Measurements from ENCODE around the gene NINJ1.

- no peak for TF ChIP-seq RCOR1 (IDR thresholded peaks at IDR 0.05; ENCODE audit: insufficient replicate concordance, low read length)
- no peak for TF ChIP-seq POLR2A (IDR thresholded peaks at IDR 0.05; ENCODE audit: low read depth, low read length)
- TF ChIP-seq, protein P1, sequence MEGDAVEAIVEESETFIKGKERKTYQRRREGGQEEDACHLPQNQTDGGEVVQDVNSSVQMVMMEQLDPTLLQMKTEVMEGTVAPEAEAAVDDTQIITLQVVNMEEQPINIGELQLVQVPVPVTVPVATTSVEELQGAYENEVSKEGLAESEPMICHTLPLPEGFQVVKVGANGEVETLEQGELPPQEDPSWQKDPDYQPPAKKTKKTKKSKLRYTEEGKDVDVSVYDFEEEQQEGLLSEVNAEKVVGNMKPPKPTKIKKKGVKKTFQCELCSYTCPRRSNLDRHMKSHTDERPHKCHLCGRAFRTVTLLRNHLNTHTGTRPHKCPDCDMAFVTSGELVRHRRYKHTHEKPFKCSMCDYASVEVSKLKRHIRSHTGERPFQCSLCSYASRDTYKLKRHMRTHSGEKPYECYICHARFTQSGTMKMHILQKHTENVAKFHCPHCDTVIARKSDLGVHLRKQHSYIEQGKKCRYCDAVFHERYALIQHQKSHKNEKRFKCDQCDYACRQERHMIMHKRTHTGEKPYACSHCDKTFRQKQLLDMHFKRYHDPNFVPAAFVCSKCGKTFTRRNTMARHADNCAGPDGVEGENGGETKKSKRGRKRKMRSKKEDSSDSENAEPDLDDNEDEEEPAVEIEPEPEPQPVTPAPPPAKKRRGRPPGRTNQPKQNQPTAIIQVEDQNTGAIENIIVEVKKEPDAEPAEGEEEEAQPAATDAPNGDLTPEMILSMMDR (conservative IDR thresholded peaks at IDR 0.05; ENCODE audit: low read depth, low read length), result no peak
- no peak for TF ChIP-seq MXI1 (IDR thresholded peaks at IDR 0.05; ENCODE audit: borderline replicate concordance, low read depth, low read length)
- TF ChIP-seq BHLHE40 (IDR thresholded peaks at IDR 0.05; ENCODE audit: low read depth, low read length), result no peak
- TF ChIP-seq CEBPB (IDR thresholded peaks at IDR 0.05; ENCODE audit: low read depth, low read length), result no peak
- TF ChIP-seq RFX5 (IDR thresholded peaks at IDR 0.05; ENCODE audit: low read depth, low read length), result no peak
- no peak for TF ChIP-seq MAZ (IDR thresholded peaks at IDR 0.05; ENCODE audit: borderline replicate concordance, low read depth, low read length)
- TF ChIP-seq RAD21 (IDR thresholded peaks at IDR 0.05; ENCODE audit: low read length), result no peak
- TF ChIP-seq MAFK (IDR thresholded peaks at IDR 0.05; ENCODE audit: low read depth, low read length), result no peak
- TF ChIP-seq ELK1 (IDR thresholded peaks at IDR 0.05; ENCODE audit: borderline replicate concordance, low read depth, low read length), result no peak
- TF ChIP-seq FOS (IDR thresholded peaks at IDR 0.05; ENCODE audit: low read depth, low read length), result no peak
- TF ChIP-seq CHD1 (IDR thresholded peaks at IDR 0.05; ENCODE audit: low read depth, low read length), result no peak
- TF ChIP-seq USF2 (IDR thresholded peaks at IDR 0.05; ENCODE audit: low read depth, low read length), result no peak
Measured at GRCh38 chr9:93143830-93144530, 9.9 kb upstream of the NINJ1 start.
